GM23338 (cell line): ENCODE results near the gene HMCN2. TPM values are rescaled to one million over a fixed set of nuclear protein-coding genes. Genes with fewer than 3 reads are reported as not detected.
"Not testable (repeated sequence)": the region's sequence is repeated elsewhere in the genome, so short reads cannot be mapped to it uniquely, and the experiment has no call there.

Source experiments
- ATAC-seq: fragments of 200-7000 bp; cut with Tn5 transposase; 3 replicates; pipeline ENCODE4 v1.9.1; 2020
- DNase-seq: peaks from one replicate; pipeline ENCODE4 v3.0.0-alpha.2; 2015; ENCODE audit warnings: low spot score
- H2AFZ ChIP-seq: fragments of 200-600 bp; sonication (generic); 2 replicates; pipeline ENCODE4 v1.8.0; 2016; ENCODE audit warnings: antibody characterized with exemption, mild to moderate bottlenecking, moderate library complexity
- H3F3A ChIP-seq: fragments of 200-600 bp; sonication (generic); replicated peaks from 2 replicates; pipeline ENCODE4 v1.8.0; 2017; ENCODE audit warnings: antibody characterized with exemption, mixed run types, low read depth
- H3K27ac ChIP-seq: fragments of 200-600 bp; sonication (generic); 2 replicates; pipeline ENCODE4 v1.6.1; 2016; ENCODE audit warnings: low read depth
- H3K27me3 ChIP-seq: fragments of 200-600 bp; sonication (generic); 2 replicates; pipeline ENCODE4 v1.8.0; 2016; ENCODE audit warnings: mild to moderate bottlenecking, mixed run types, moderate library complexity; ENCODE audit not compliant: insufficient read depth
- H3K36me3 ChIP-seq: fragments of 200-600 bp; sonication (generic); 2 replicates; pipeline ENCODE4 v1.8.0; 2016; ENCODE audit warnings: mild to moderate bottlenecking; ENCODE audit not compliant: insufficient read depth
- H3K4me1 ChIP-seq: fragments of 200-600 bp; sonication (generic); 2 replicates; pipeline ENCODE4 v1.8.0; 2016; ENCODE audit warnings: mild to moderate bottlenecking, moderate library complexity; ENCODE audit not compliant: insufficient read depth
- H3K4me2 ChIP-seq: fragments of 200-600 bp; sonication (generic); 2 replicates; pipeline ENCODE4 v1.7.1; 2017; ENCODE audit warnings: mixed run types
- H3K4me3 ChIP-seq: fragments of 200-600 bp; sonication (generic); 2 replicates; pipeline ENCODE4 v1.6.1; 2016; ENCODE audit warnings: mixed run types
- H3K79me2 ChIP-seq: fragments of 200-600 bp; sonication (generic); replicated peaks from 2 replicates; pipeline ENCODE4 v1.8.0; 2017; ENCODE audit warnings: mild to moderate bottlenecking; ENCODE audit not compliant: insufficient read depth
- H3K9me2 ChIP-seq: fragments of 200-600 bp; sonication (generic); 2 replicates; pipeline ENCODE4 v1.8.0; 2017; ENCODE audit not compliant: insufficient read depth
- H4K20me1 ChIP-seq: fragments of 200-600 bp; sonication (generic); replicated peaks from 2 replicates; pipeline ENCODE4 v1.8.0; 2017; ENCODE audit warnings: mild to moderate bottlenecking; ENCODE audit not compliant: insufficient read depth
- H3K27ac Mint-ChIP-seq: 2 replicates; pipeline ENCODE4 v1.8.0; 2020; ENCODE audit warnings: inconsistent platforms, mild to moderate bottlenecking, moderate library complexity, mixed read lengths
- H3K27me3 Mint-ChIP-seq: 3 replicates; pipeline ENCODE4 v1.8.0; 2022; ENCODE audit warnings: low read depth, mild to moderate bottlenecking, moderate library complexity, mixed read lengths, inconsistent platforms; ENCODE audit not compliant: insufficient read depth, poor library complexity
- H3K36me3 Mint-ChIP-seq: 3 replicates; pipeline ENCODE4 v1.8.0; 2021; ENCODE audit warnings: low read depth, mild to moderate bottlenecking, inconsistent platforms, moderate library complexity, mixed read lengths
- H3K4me1 Mint-ChIP-seq: 3 replicates; pipeline ENCODE4 v1.8.0; 2020; ENCODE audit warnings: mild to moderate bottlenecking, inconsistent platforms, mixed read lengths
- H3K4me3 Mint-ChIP-seq: 3 replicates; pipeline ENCODE4 v1.8.0; 2021; ENCODE audit warnings: moderate library complexity, mild to moderate bottlenecking, inconsistent platforms, mixed read lengths
- H3K9me3 Mint-ChIP-seq: 3 replicates; pipeline ENCODE4 v1.8.0; 2020; ENCODE audit warnings: moderate library complexity, mild to moderate bottlenecking, inconsistent platforms, mixed read lengths
- ZNF331 ChIP-seq: fragments of 250-450 bp; sonication (Bioruptor Pico); IDR thresholded peaks from 2 replicates; pipeline ENCODE4 v1.5.0; 2020; ENCODE audit warnings: low read depth, mild to moderate bottlenecking, moderate library complexity
- polyA plus RNA-seq: library from polyadenylated mRNA; unstranded; fragments of >200 nt; fragmentation: Nextera tagmentation; extraction: Ambion mirVana; gene quantifications from 2 replicates; pipeline ENCODE4 v1.2.1, GENCODE V29; 2016
- total RNA-seq: library from RNA; depleted of rRNA; stranded (reverse); fragments of >200 nt; shearing (Covaris generic); gene quantifications from 2 replicates; pipeline ENCODE4 v1.2.3, GENCODE V29; 2014
- TF ChIP-seq, protein P1 (sequence below): fragments of 250-450 bp; sonication (Bioruptor Pico); IDR thresholded peaks from 2 replicates; pipeline ENCODE4 v1.5.0; 2020; ENCODE audit warnings: mild to moderate bottlenecking, moderate library complexity

HMCN2 gene
- total and polyA plus RNA-seq, 2 experiments from 2014 or later: 1.3 to 4.7 TPM

DNA sequence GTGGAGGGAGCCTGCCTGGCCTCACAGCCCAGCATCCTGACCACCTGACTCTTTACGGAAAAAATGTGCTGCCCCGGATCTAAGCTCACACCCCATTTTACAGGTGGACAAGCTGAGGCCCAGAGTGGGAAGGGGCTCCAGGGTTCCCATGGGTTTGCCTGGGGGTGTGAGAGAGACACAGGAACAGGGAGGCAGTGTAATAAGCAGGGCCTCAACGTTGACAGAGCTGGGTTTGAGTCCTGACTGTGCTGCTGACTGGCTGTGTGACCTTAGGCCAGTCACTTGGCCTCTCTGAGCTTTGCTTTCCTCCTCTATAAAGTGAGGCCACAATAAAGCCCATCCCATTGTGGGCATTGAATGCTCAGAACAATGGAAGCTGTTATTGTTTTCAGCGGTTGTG, 73.7 kb downstream of the HMCN2 start (continued):
- TF ChIP-seq, protein P1, sequence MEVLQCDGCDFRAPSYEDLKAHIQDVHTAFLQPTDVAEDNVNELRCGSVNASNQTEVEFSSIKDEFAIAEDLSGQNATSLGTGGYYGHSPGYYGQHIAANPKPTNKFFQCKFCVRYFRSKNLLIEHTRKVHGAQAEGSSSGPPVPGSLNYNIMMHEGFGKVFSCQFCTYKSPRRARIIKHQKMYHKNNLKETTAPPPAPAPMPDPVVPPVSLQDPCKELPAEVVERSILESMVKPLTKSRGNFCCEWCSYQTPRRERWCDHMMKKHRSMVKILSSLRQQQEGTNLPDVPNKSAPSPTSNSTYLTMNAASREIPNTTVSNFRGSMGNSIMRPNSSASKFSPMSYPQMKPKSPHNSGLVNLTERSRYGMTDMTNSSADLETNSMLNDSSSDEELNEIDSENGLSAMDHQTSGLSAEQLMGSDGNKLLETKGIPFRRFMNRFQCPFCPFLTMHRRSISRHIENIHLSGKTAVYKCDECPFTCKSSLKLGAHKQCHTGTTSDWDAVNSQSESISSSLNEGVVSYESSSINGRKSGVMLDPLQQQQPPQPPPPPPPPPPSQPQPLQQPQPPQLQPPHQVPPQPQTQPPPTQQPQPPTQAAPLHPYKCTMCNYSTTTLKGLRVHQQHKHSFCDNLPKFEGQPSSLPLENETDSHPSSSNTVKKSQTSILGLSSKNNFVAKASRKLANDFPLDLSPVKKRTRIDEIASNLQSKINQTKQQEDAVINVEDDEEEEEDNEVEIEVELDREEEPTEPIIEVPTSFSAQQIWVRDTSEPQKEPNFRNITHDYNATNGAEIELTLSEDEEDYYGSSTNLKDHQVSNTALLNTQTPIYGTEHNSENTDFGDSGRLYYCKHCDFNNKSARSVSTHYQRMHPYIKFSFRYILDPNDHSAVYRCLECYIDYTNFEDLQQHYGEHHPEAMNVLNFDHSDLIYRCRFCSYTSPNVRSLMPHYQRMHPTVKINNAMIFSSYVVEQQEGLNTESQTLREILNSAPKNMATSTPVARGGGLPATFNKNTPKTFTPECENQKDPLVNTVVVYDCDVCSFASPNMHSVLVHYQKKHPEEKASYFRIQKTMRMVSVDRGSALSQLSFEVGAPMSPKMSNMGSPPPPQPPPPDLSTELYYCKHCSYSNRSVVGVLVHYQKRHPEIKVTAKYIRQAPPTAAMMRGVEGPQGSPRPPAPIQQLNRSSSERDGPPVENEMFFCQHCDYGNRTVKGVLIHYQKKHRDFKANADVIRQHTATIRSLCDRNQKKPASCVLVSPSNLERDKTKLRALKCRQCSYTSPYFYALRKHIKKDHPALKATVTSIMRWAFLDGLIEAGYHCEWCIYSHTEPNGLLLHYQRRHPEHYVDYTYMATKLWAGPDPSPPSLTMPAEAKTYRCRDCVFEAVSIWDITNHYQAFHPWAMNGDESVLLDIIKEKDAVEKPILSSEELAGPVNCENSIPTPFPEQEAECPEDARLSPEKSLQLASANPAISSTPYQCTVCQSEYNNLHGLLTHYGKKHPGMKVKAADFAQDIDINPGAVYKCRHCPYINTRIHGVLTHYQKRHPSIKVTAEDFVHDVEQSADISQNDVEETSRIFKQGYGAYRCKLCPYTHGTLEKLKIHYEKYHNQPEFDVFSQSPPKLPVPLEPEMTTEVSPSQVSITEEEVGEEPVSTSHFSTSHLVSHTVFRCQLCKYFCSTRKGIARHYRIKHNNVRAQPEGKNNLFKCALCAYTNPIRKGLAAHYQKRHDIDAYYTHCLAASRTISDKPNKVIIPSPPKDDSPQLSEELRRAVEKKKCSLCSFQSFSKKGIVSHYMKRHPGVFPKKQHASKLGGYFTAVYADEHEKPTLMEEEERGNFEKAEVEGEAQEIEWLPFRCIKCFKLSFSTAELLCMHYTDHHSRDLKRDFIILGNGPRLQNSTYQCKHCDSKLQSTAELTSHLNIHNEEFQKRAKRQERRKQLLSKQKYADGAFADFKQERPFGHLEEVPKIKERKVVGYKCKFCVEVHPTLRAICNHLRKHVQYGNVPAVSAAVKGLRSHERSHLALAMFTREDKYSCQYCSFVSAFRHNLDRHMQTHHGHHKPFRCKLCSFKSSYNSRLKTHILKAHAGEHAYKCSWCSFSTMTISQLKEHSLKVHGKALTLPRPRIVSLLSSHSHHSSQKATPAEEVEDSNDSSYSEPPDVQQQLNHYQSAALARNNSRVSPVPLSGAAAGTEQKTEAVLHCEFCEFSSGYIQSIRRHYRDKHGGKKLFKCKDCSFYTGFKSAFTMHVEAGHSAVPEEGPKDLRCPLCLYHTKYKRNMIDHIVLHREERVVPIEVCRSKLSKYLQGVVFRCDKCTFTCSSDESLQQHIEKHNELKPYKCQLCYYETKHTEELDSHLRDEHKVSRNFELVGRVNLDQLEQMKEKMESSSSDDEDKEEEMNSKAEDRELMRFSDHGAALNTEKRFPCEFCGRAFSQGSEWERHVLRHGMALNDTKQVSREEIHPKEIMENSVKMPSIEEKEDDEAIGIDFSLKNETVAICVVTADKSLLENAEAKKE (CRISPR knock-in tag): no peak

GRCh38 chr9:130340011-130340410, 74.5 kb downstream of the HMCN2 start:
- no peaks in the 10 kb centered on the region for H3K79me2 ChIP-seq
- Mint-ChIP-seq H3K27me3 (peaks cover 6% of the 10 kb centered on the region), H3K36me3 (no peaks in the 10 kb centered on the region), H3K4me1 (no peaks in the 10 kb centered on the region), H3K27ac (no peak overlapping the region), H3K4me3 (no peak overlapping the region), H3K9me3 (no peaks in the 10 kb centered on the region)
- TF ChIP-seq, protein P1 (CRISPR knock-in tag): no peak
- TF ChIP-seq ZNF331 (CRISPR knock-in tag): no peak
- H3K4me2 ChIP-seq: no peak overlapping the region
- no peaks in the 10 kb centered on the region for H3K4me1 ChIP-seq
- no peak overlapping the region for H3K4me3 ChIP-seq
- H3K9me2 ChIP-seq: no peaks in the 10 kb centered on the region
- no peak overlapping the region for H3K27ac ChIP-seq
- no peak for ATAC-seq
- DNase-seq: no peak
- H3K36me3 ChIP-seq: no peaks in the 10 kb centered on the region
- H3K27me3 ChIP-seq: no peaks in the 10 kb centered on the region
- no peaks in the 10 kb centered on the region for H4K20me1 ChIP-seq
- H3F3A ChIP-seq: peaks cover 10% of the 10 kb centered on the region; the same call in 1 of the 2 replicates
- H2AFZ ChIP-seq: no peak overlapping the region

DNA sequence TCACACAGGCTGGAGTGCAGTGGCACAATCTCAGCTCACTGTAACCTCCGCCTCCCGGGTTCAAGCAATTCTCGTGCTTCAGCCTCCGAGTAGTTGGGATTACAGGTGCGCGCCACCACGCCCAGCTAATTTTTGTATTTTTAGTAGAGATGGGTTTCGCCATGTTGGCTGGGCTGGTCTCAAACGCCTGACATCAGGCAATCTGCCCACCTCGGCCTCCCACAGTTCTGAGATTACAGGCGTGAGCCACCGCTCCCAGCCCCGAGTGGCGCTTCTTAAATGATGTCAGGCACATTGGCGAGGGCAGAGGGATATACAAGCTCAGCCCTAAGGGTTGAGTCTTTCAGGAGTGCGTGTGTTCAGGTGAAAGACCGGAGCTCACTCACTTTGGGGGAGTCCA, 75.0 kb downstream of the HMCN2 start:
- not testable (repeated sequence) for H3K27ac Mint-ChIP-seq, H3K9me3 Mint-ChIP-seq, H3K36me3 ChIP-seq, H3K4me1 ChIP-seq, H3K4me1 Mint-ChIP-seq, H3K4me3 Mint-ChIP-seq, H3K27ac ChIP-seq, H3K36me3 Mint-ChIP-seq, H3K4me2 ChIP-seq, H3K4me3 ChIP-seq, H3K27me3 Mint-ChIP-seq, H3K27me3 ChIP-seq, DNase-seq, ATAC-seq, H3K79me2 ChIP-seq, H3F3A ChIP-seq, H2AFZ ChIP-seq, H4K20me1 ChIP-seq, H3K9me2 ChIP-seq
